Measurements from ENCODE around the gene CDH23. TPM values are rescaled to one million over a fixed set of nuclear protein-coding genes. Genes with fewer than 3 reads are reported as not detected.

CDH23 gene
- total and polyA plus RNA-seq, 2 experiments from 2014 or later = 0.30 to 1.5 TPM

DNA sequence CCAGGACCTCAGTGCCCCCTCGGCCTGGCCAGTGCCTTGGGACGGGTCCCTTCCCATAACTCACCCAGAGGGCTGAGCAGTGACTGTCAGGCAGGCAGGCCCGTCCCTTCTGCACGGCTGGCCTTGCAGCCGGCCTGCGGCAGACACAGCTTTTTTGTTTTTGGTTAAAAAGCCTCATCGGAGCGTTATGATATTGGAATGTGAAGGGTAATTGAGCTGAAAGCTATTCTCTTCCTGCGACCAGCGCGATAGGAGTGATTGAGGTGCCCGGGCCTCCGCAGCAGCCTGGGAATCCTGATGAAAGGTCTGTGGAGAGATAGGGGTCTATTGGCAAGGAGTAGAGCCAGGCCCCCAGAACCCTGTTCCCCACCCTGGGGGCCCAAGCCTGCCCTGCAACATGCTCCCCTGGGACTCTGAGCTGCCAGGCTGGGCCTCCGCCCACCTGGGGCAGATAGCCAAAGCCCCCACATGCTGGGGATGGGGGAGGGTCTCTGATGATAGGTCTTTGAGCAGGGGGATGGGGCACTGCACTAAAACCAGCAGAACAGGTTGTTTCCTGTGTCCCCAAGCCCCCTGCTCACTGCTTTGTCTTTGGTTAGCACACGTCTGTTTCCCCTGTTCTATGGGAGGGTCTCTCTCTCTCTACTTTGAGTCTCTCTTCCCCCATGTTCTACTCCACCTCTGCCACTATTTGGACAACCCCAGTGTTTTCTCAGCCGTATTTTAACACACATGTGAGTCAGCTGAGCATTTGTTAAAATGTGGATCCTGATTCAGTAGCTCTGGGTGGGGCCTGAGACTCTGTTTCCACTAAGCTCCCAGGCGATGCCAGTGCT is 131.9 kb downstream of the CDH23 start:
- 80% methylated on average over 17 of the region's 17 CpGs for WGBS (ENCODE audit: low lambda C conversion rate, missing lambda C conversion rate)
- Histone ChIP-seq H3K27ac (no peak overlapping the region), H3K4me2 (no peak overlapping the region), H3K79me2 (no peaks in the 10 kb centered on the region), H3K27me3 (no peaks in the 10 kb centered on the region), H3K9me2 (replicated peaks; ENCODE audit: insufficient read depth) (no peaks in the 10 kb centered on the region), H4K20me1 (ENCODE audit: insufficient read depth, poor library complexity, severe bottlenecking) (no peaks in the 10 kb centered on the region), H3K4me3 (no peak overlapping the region), H2AFZ (no peak overlapping the region), H3K4me1 (ENCODE audit: insufficient read depth) (no peaks in the 10 kb centered on the region), H3K9me3 (ENCODE audit: low read depth) (no peaks in the 10 kb centered on the region), H3K36me3 (replicated peaks; ENCODE audit: insufficient read depth, low read depth) (no peaks in the 10 kb centered on the region)
- DNase-seq (ENCODE audit: low spot score) = no peak
- TF ChIP-seq EZH2 (IDR thresholded peaks at IDR 0.05; ENCODE audit: borderline replicate concordance) (no peak), EZH2phosphoT487 (IDR thresholded peaks at IDR 0.05; ENCODE audit: low read depth, severe bottlenecking, unreplicated experiment) (no peak)
- TF ChIP-seq, protein P1, sequence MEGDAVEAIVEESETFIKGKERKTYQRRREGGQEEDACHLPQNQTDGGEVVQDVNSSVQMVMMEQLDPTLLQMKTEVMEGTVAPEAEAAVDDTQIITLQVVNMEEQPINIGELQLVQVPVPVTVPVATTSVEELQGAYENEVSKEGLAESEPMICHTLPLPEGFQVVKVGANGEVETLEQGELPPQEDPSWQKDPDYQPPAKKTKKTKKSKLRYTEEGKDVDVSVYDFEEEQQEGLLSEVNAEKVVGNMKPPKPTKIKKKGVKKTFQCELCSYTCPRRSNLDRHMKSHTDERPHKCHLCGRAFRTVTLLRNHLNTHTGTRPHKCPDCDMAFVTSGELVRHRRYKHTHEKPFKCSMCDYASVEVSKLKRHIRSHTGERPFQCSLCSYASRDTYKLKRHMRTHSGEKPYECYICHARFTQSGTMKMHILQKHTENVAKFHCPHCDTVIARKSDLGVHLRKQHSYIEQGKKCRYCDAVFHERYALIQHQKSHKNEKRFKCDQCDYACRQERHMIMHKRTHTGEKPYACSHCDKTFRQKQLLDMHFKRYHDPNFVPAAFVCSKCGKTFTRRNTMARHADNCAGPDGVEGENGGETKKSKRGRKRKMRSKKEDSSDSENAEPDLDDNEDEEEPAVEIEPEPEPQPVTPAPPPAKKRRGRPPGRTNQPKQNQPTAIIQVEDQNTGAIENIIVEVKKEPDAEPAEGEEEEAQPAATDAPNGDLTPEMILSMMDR (IDR thresholded peaks at IDR 0.05; ENCODE audit: poor library complexity) = no peak

DNA sequence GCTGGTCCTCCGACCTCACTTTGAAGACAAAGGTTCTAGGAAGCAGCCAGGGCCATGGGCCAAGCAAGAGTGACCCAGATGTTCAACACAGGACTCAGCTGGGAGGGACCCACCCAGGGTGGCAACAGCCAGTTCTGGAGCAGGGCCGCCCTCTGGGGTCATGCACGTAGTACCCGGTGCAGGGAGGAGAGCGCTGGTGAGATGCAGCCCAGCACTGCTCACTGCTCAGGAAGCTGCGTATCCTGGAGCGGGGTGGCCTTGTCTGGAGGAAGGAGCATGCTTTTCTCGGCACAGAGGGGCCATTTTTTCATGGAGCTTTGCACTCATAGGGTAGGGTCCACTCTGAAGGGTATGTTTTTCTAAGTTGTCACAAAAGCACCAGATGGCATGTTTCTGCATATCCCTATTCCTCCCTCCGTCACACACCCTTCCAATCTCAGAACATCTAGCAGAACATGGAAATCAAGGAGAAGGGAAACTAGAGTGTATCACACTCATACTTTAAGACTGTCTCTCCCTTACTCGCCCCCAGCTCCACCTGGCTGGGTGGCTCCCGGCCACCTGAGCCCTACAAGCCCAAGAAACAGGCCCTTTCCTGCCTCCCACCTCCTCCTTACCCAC is 132.6 kb downstream of the CDH23 start:
- Histone ChIP-seq H2AFZ (no peak overlapping the region), H3K9me2 (replicated peaks; ENCODE audit: insufficient read depth) (no peaks in the 10 kb centered on the region), H3K27ac (no peak overlapping the region), H3K4me1 (ENCODE audit: insufficient read depth) (no peaks in the 10 kb centered on the region), H3K4me3 (no peak overlapping the region), H3K79me2 (no peaks in the 10 kb centered on the region), H3K27me3 (no peaks in the 10 kb centered on the region), H3K36me3 (replicated peaks; ENCODE audit: insufficient read depth, low read depth) (no peaks in the 10 kb centered on the region), H4K20me1 (ENCODE audit: insufficient read depth, poor library complexity, severe bottlenecking) (no peaks in the 10 kb centered on the region), H3K9me3 (ENCODE audit: low read depth) (no peaks in the 10 kb centered on the region), H3K4me2 (no peak overlapping the region)
- TF ChIP-seq EZH2phosphoT487 (IDR thresholded peaks at IDR 0.05; ENCODE audit: low read depth, severe bottlenecking, unreplicated experiment) = no peak
- no peak for TF ChIP-seq EZH2 (IDR thresholded peaks at IDR 0.05; ENCODE audit: borderline replicate concordance)
- TF ChIP-seq, protein P1 (IDR thresholded peaks at IDR 0.05; ENCODE audit: poor library complexity) = no peak
- no peak for DNase-seq (ENCODE audit: low spot score)
- WGBS (ENCODE audit: low lambda C conversion rate, missing lambda C conversion rate) = 94% methylated on average over 11 of the region's 11 CpGs

- WGBS (ENCODE audit: low lambda C conversion rate, missing lambda C conversion rate) = 93% methylated on average over 4 of the region's 4 CpGs
- H3K4me1 ChIP-seq (ENCODE audit: insufficient read depth) = peaks cover 5% of the 10 kb centered on the region
- no peaks in the 10 kb centered on the region for H3K27me3 ChIP-seq
- no peak overlapping the region for H3K4me3 ChIP-seq
- no peak overlapping the region for H3K4me2 ChIP-seq
- no peaks in the 10 kb centered on the region for H3K9me2 ChIP-seq (replicated peaks; ENCODE audit: insufficient read depth)
- no peak overlapping the region for H3K27ac ChIP-seq
- no peaks in the 10 kb centered on the region for H3K79me2 ChIP-seq
- H2AFZ ChIP-seq = no peak overlapping the region
- no peaks in the 10 kb centered on the region for H3K9me3 ChIP-seq (ENCODE audit: low read depth)
- H3K36me3 ChIP-seq (replicated peaks; ENCODE audit: insufficient read depth, low read depth) = no peaks in the 10 kb centered on the region
- no peak for DNase-seq (ENCODE audit: low spot score)
- no peak for TF ChIP-seq EZH2 (IDR thresholded peaks at IDR 0.05; ENCODE audit: borderline replicate concordance)
- no peak for TF ChIP-seq EZH2phosphoT487 (IDR thresholded peaks at IDR 0.05; ENCODE audit: low read depth, severe bottlenecking, unreplicated experiment)
- TF ChIP-seq, protein P1 (IDR thresholded peaks at IDR 0.05; ENCODE audit: poor library complexity) = no peak
- no peaks in the 10 kb centered on the region for H4K20me1 ChIP-seq (ENCODE audit: insufficient read depth, poor library complexity, severe bottlenecking)
Observed at GRCh38 chr10:71530781-71531180, 134.1 kb downstream of the CDH23 start.
